IMR-90 (cell line): ENCODE measurements around the gene UNC50. TPM values are rescaled to one million over a fixed set of nuclear protein-coding genes. Genes with fewer than 3 reads are reported as not detected.

Experiments used
- ATAC-seq: fragments of 200-7000 bp; cut with Tn5 transposase; 2 replicates; pipeline ENCODE4 v1.9.1; 2020; ENCODE audit warnings: low read depth, mild to moderate bottlenecking, moderate library complexity
- BruUV-seq: library from RNA; stranded (reverse); fragments of 400-500 nt; replicated peaks from 2 replicates; lab custom pipeline; 2021; lab: Mats Ljungman, UMichigan
- CTCF ChIA-PET: fragments of 300-600 bp; formaldehyde crosslinking; extraction: SDS; loops from one replicate; lab custom pipeline; 2021; ENCODE audit warnings: antibody characterized with exemption; lab: Yijun Ruan, JAX
- POLR2A ChIA-PET: fragments of 300-600 bp; sonication (Branson Sonifier 250); formaldehyde crosslinking; loops from one replicate; lab custom pipeline; 2022; ENCODE audit warnings: antibody characterized with exemption; ENCODE audit not compliant: unreplicated experiment; lab: Charles Lee
- DNase-seq: peaks from one replicate; pipeline ENCODE4 v3.0.0; 2013
- H2AFZ ChIP-seq: replicated peaks from 2 replicates; pipeline ENCODE3; 2013; ENCODE audit warnings: low read length, mild to moderate bottlenecking; ENCODE audit not compliant: poor library complexity
- H2AK5ac ChIP-seq: 2 replicates; pipeline ENCODE4 v1.6.1; 2013; ENCODE audit warnings: low read depth, low read length, inconsistent platforms
- H2AK9ac ChIP-seq: replicated peaks from 2 replicates; pipeline ENCODE3; 2013; ENCODE audit warnings: mild to moderate bottlenecking, low read depth, low read length, moderate library complexity; ENCODE audit not compliant: poor library complexity
- H2BK120ac ChIP-seq: 2 replicates; pipeline ENCODE4 v1.6.1; 2013; ENCODE audit warnings: low read depth, low read length, inconsistent platforms
- H2BK15ac ChIP-seq: 3 replicates; pipeline ENCODE4 v1.6.1; 2013; ENCODE audit warnings: low read depth, low read length, inconsistent platforms
- H2BK20ac ChIP-seq: 2 replicates; pipeline ENCODE4 v1.6.1; 2013; ENCODE audit warnings: low read depth, mild to moderate bottlenecking, inconsistent platforms, low read length, moderate library complexity
- H2BK5ac ChIP-seq: 2 replicates; pipeline ENCODE4 v1.6.1; 2013; ENCODE audit warnings: mild to moderate bottlenecking, low read depth, low read length, inconsistent platforms; ENCODE audit not compliant: poor library complexity, severe bottlenecking
- H3K14ac ChIP-seq: replicated peaks from 2 replicates; pipeline ENCODE4 v1.6.1; 2013; ENCODE audit warnings: low read depth, low read length, inconsistent platforms
- H3K18ac ChIP-seq: 2 replicates; pipeline ENCODE4 v1.6.1; 2013; ENCODE audit warnings: low read depth, low read length, control low read depth
- H3K23ac ChIP-seq: 2 replicates; pipeline ENCODE4 v1.6.1; 2013; ENCODE audit warnings: low read depth, low read length, inconsistent platforms
- H3K27ac ChIP-seq: 2 replicates; pipeline ENCODE4 v1.5.1; 2013; ENCODE audit warnings: mild to moderate bottlenecking, control low read depth, low read length; ENCODE audit not compliant: insufficient read depth
- H3K27me3 ChIP-seq: 2 replicates; pipeline ENCODE4 v1.6.1; 2013; ENCODE audit warnings: low read length; ENCODE audit not compliant: control insufficient read depth, insufficient read depth
- H3K36me3 ChIP-seq: 2 replicates; pipeline ENCODE4 v1.6.1; 2013; ENCODE audit warnings: low read length, mixed read lengths; ENCODE audit not compliant: control insufficient read depth, insufficient read depth
- H3K4ac ChIP-seq: 2 replicates; pipeline ENCODE4 v1.6.1; 2013; ENCODE audit warnings: low read depth, low read length, inconsistent platforms
- H3K4me1 ChIP-seq: 2 replicates; pipeline ENCODE4 v1.6.1; 2013; ENCODE audit warnings: low read length, mixed read lengths; ENCODE audit not compliant: control insufficient read depth, insufficient read depth
- H3K4me2 ChIP-seq: 2 replicates; pipeline ENCODE4 v1.6.1; 2013; ENCODE audit warnings: low read depth, mild to moderate bottlenecking, control low read depth, low read length, moderate library complexity
- H3K4me3 ChIP-seq: 2 replicates; pipeline ENCODE4 v1.5.1; 2013; ENCODE audit warnings: low read depth, mild to moderate bottlenecking, control low read depth, low read length, moderate library complexity; ENCODE audit not compliant: insufficient read depth
- H3K56ac ChIP-seq: 2 replicates; pipeline ENCODE4 v1.6.1; 2013; ENCODE audit warnings: low read length, inconsistent platforms; ENCODE audit not compliant: insufficient read depth; ENCODE audit errors: extremely low read depth
- H3K79me1 ChIP-seq, 2 experiments: 2 replicates each; pipeline ENCODE4 v1.6.1; 2013; ENCODE audit warnings: low read length in 2 of 2, inconsistent platforms in 1 of 2, low read depth in 1 of 2
- H3K9ac ChIP-seq: 2 replicates; pipeline ENCODE4 v1.6.1; 2013; ENCODE audit warnings: low read depth, low read length, control low read depth
- H3K9me1 ChIP-seq: 2 replicates; pipeline ENCODE4 v1.6.1; 2013; ENCODE audit warnings: low read length, inconsistent platforms; ENCODE audit not compliant: insufficient read depth
- H3K9me3 ChIP-seq: 2 replicates; pipeline ENCODE4 v1.6.1; 2013; ENCODE audit warnings: low read length; ENCODE audit not compliant: control insufficient read depth, insufficient read depth
- H4K20me1 ChIP-seq: 2 replicates; pipeline ENCODE4 v1.6.1; 2013; ENCODE audit warnings: low read length, inconsistent platforms; ENCODE audit not compliant: insufficient read depth
- H4K5ac ChIP-seq: 2 replicates; pipeline ENCODE4 v1.6.1; 2013; ENCODE audit warnings: mild to moderate bottlenecking, low read depth, low read length, control low read depth
- H4K8ac ChIP-seq, 2 experiments: 2 replicates each; pipeline ENCODE4 v1.6.1; 2013; ENCODE audit warnings: low read depth in 2 of 2, low read length in 2 of 2, control low read depth in 1 of 2, inconsistent platforms in 1 of 2
- H4K91ac ChIP-seq: 2 replicates; pipeline ENCODE4 v1.6.1; 2013; ENCODE audit warnings: low read depth, low read length, inconsistent platforms; ENCODE audit not compliant: insufficient read depth
- BHLHE40 ChIP-seq: fragments of 150-350 bp; IDR thresholded peaks from 2 replicates; pipeline ENCODE4 v1.6.1; 2016; ENCODE audit warnings: mild to moderate bottlenecking, low read depth, low read length
- CEBPB ChIP-seq: IDR thresholded peaks from 2 replicates; pipeline ENCODE4 v1.6.1; 2012; ENCODE audit warnings: low read depth, low read length, improper control_type of control experiment
- CHD1 ChIP-seq: IDR thresholded peaks from 2 replicates; pipeline ENCODE4 v1.6.1; 2012; ENCODE audit warnings: low read depth, low read length, improper control_type of control experiment
- FOS ChIP-seq: fragments of 150-350 bp; IDR thresholded peaks from 2 replicates; pipeline ENCODE4 v1.6.1; 2016; ENCODE audit warnings: low read depth, low read length
- MAFK ChIP-seq: IDR thresholded peaks from 2 replicates; pipeline ENCODE4 v1.6.1; 2012; ENCODE audit warnings: low read depth, low read length, improper control_type of control experiment
- MAZ ChIP-seq: IDR thresholded peaks from 2 replicates; pipeline ENCODE4 v1.6.1; 2012; ENCODE audit warnings: low read depth, mild to moderate bottlenecking, low read length, improper control_type of control experiment, moderate library complexity, borderline replicate concordance
- MXI1 ChIP-seq: IDR thresholded peaks from 2 replicates; pipeline ENCODE4 v1.6.1; 2012; ENCODE audit warnings: low read depth, mild to moderate bottlenecking, low read length, moderate library complexity, borderline replicate concordance
- NFE2L2 ChIP-seq: fragments of 150-350 bp; IDR thresholded peaks from 2 replicates; pipeline ENCODE4 v1.6.1; 2016; ENCODE audit warnings: low read depth, mild to moderate bottlenecking, low read length
- POLR2A ChIP-seq: IDR thresholded peaks from 2 replicates; pipeline ENCODE4 v1.6.1; 2012; ENCODE audit warnings: mild to moderate bottlenecking, low read depth, low read length
- RAD21 ChIP-seq: IDR thresholded peaks from 2 replicates; pipeline ENCODE4 v1.6.1; 2012; ENCODE audit warnings: low read length, improper control_type of control experiment
- RCOR1 ChIP-seq: IDR thresholded peaks from 2 replicates; pipeline ENCODE4 v1.6.1; 2012; ENCODE audit warnings: mild to moderate bottlenecking, low read length, improper control_type of control experiment; ENCODE audit not compliant: insufficient replicate concordance
- RFX5 ChIP-seq: IDR thresholded peaks from 2 replicates; pipeline ENCODE4 v1.8.0; 2012; ENCODE audit warnings: low read depth, mild to moderate bottlenecking, low read length, moderate library complexity
- SMC3 ChIP-seq: fragments of 150-350 bp; IDR thresholded peaks from 2 replicates; pipeline ENCODE4 v1.6.1; 2016; ENCODE audit warnings: low read depth, mild to moderate bottlenecking, antibody characterized with exemption, low read length, moderate library complexity
- WGBS, 2 experiments: methylation state at CpG; one replicate each; pipeline versions ENCODE4 v1.1.5 to v1.1.7; 2013; ENCODE audit warnings: missing lambda C conversion rate in 2 of 2; ENCODE audit not compliant: insufficient read length in 1 of 2; ENCODE audit errors: extremely low coverage in 2 of 2; 5-methylcytosine and 5-hydroxymethylcytosine counted together
- dilution Hi-C: fragments of 300-500 bp; cut with HindIII; formaldehyde crosslinking; loops from one replicate; pipeline ENCODE4 v1.14.3; 2018; ENCODE audit warnings: low sequenced_read_pairs; ENCODE audit not compliant: unreplicated experiment
- in situ Hi-C: fragments of 300-500 bp; cut with MboI; formaldehyde crosslinking; loops from 3 replicates; pipeline ENCODE4 v1.14.3; 2019; ENCODE audit warnings: low sequenced_read_pairs, inconsistent platforms, mixed read lengths
- intact Hi-C: fragments of 100-400 bp; cut with micrococcal nuclease; formaldehyde crosslinking; loops from 2 replicates; pipeline ENCODE4 v1.10.0; 2022
- polyA plus RNA-seq, 3 experiments: library from polyadenylated mRNA; depleted of rRNA; stranded (reverse); fragments of >200 nt; gene quantifications; 2 replicates each; pipeline ENCODE4 v1.2.3, GENCODE V29; 2012; ENCODE audit warnings: low replicate concordance in 1 of 3
- total RNA-seq: library from RNA; depleted of rRNA; stranded (reverse); fragments of >200 nt; gene quantifications from 2 replicates; pipeline ENCODE4 v1.2.3, GENCODE V29; 2012
- TF ChIP-seq, protein P1 (sequence below): fragments of 150-350 bp; IDR thresholded peaks from 2 replicates; pipeline ENCODE4 v1.6.1; 2016; ENCODE audit warnings: low read depth, mild to moderate bottlenecking, low read length, moderate library complexity, borderline replicate concordance
- TF ChIP-seq, protein P2 (sequence below): conservative IDR thresholded peaks from 2 replicates; pipeline ENCODE4 v1.5.1; 2012; ENCODE audit warnings: mild to moderate bottlenecking, low read depth, low read length, improper control_type of control experiment
- TF ChIP-seq, protein P3 (sequence below): fragments of 150-350 bp; IDR thresholded peaks from 2 replicates; pipeline ENCODE4 v1.6.1; 2017; ENCODE audit warnings: mild to moderate bottlenecking, antibody characterized with exemption, low read length, low read depth

The UNC50 gene
- total and polyA plus RNA-seq, 2 of the 4 experiments (the other 2 are of a cell fraction): 18.3 to 34.1 TPM

DNA sequence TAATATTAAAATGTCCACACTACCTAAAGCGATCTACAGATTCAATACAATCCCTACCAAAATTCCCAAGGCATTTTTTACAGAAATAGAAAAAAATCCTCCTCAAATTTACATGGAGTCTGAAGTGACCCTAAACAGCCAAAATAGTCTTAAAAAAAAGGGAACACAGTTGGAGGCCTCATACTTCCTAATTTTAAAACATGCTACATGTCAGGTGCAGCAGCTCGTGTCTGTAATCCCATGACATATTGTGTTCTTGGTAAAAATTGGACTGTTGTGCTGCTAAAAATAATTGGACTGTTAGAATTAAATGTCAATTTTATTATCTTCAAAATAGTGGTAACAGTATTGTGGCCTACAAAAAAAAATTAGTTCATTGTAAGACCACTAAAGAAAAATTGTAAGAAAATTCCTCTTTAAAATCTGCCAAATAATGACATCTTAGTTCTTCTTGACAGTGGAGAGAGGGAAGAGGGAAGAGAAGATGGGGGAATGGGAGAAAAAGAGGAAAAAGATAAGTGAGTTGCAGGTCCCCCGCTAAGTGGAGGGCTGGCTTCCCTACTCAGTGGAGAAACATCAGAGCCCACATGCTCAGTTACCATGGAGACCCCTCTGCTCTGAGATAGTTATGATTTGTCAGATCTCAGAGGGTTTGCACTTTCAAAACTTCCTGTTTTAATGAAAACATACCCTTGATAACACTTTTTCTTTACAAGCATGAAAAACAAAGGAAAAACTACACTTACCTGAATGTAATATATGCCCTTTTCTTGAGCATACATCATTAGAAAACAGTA lies 46.5 kb downstream of the UNC50 start:
- Histone ChIP-seq H3K9me3 (no peaks in the 10 kb centered on the region), H3K18ac (no peak overlapping the region), H2AK5ac (no peak overlapping the region), H3K4ac (no peak overlapping the region), H3K4me3 (no peak overlapping the region), H4K5ac (no peak overlapping the region), H3K23ac (no peak overlapping the region), H2BK15ac (no peak overlapping the region), H3K14ac (no peak overlapping the region), H3K9ac (no peak overlapping the region), H4K91ac (no peak overlapping the region), H3K36me3 (no peaks in the 10 kb centered on the region), H3K79me1 (no peaks in the 10 kb centered on the region), H4K20me1 (no peaks in the 10 kb centered on the region), H4K8ac (no peak overlapping the region), H3K4me1 (no peaks in the 10 kb centered on the region), H2BK120ac (no peak overlapping the region), H3K56ac (no peak overlapping the region), H3K27ac (no peak overlapping the region), H3K9me1 (no peaks in the 10 kb centered on the region), H2BK5ac (no peak overlapping the region), H3K27me3 (peaks cover 5% of the 10 kb centered on the region), H2BK20ac (no peak overlapping the region), H2AK9ac (no peak overlapping the region), H3K4me2 (no peak overlapping the region), H2AFZ (no peak overlapping the region)
- DNase-seq: no peak
- CTCF ChIA-PET: no interaction called here
- POLR2A ChIA-PET: no interaction called here
- intact Hi-C loops (loop anchor here (10.0 kb wide), 1 partner anchor 1610 kb away; no protein-coding TSS in a partner anchor), in situ Hi-C loops (no loop called here), dilution Hi-C loops (no loop called here)
- ATAC-seq: no peak
- WGBS, 2 experiments: no CpG with 5 or more reads among the region's 3 CpGs
- no TSS peak for BruUV-seq
- TF ChIP-seq, protein P1, sequence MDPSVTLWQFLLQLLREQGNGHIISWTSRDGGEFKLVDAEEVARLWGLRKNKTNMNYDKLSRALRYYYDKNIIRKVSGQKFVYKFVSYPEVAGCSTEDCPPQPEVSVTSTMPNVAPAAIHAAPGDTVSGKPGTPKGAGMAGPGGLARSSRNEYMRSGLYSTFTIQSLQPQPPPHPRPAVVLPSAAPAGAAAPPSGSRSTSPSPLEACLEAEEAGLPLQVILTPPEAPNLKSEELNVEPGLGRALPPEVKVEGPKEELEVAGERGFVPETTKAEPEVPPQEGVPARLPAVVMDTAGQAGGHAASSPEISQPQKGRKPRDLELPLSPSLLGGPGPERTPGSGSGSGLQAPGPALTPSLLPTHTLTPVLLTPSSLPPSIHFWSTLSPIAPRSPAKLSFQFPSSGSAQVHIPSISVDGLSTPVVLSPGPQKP: no peak
- TF ChIP-seq RAD21 (no peak), BHLHE40 (no peak), MAFK (no peak), MXI1 (no peak), CHD1 (no peak), RFX5 (no peak), NFE2L2 (no peak), SMC3 (no peak), POLR2A (no peak), CEBPB (no peak), FOS (no peak), RCOR1 (no peak), MAZ (no peak)
- TF ChIP-seq, protein P2, sequence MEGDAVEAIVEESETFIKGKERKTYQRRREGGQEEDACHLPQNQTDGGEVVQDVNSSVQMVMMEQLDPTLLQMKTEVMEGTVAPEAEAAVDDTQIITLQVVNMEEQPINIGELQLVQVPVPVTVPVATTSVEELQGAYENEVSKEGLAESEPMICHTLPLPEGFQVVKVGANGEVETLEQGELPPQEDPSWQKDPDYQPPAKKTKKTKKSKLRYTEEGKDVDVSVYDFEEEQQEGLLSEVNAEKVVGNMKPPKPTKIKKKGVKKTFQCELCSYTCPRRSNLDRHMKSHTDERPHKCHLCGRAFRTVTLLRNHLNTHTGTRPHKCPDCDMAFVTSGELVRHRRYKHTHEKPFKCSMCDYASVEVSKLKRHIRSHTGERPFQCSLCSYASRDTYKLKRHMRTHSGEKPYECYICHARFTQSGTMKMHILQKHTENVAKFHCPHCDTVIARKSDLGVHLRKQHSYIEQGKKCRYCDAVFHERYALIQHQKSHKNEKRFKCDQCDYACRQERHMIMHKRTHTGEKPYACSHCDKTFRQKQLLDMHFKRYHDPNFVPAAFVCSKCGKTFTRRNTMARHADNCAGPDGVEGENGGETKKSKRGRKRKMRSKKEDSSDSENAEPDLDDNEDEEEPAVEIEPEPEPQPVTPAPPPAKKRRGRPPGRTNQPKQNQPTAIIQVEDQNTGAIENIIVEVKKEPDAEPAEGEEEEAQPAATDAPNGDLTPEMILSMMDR: no peak
- TF ChIP-seq, protein P3, sequence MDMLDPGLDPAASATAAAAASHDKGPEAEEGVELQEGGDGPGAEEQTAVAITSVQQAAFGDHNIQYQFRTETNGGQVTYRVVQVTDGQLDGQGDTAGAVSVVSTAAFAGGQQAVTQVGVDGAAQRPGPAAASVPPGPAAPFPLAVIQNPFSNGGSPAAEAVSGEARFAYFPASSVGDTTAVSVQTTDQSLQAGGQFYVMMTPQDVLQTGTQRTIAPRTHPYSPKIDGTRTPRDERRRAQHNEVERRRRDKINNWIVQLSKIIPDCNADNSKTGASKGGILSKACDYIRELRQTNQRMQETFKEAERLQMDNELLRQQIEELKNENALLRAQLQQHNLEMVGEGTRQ: no peak
